COLO829 (cell line): Measurements from ENCODE around the gene OR1F1.

Experiments used
- DNase-seq: peaks from one replicate; pipeline ENCODE4 v3.0.0; 2012; ENCODE audit warnings: low spot score

The OR1F1 gene

GRCh38 chr16:3249020-3249419 lies 61.0 kb downstream of the OR1F1 start:
- DNase-seq, result no peak

DNA sequence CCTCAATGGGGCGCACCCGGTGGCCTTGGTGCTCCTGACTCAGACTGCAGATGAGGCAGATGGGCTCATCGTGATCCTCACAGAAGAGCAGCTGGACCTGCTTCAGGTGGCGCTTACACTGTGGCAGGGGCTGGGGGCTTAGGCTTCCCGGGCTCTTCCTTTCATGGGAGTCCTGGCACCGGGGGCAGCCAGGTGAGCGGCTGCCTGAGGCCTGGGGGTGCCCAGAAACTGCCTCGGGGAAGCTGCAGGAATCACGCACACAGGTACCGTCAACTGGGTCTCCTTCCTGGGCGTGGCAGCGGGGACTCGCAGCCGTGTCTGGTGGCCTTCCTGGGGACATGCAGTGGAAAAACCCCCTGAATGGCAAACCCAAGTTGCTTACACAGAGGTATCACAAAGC lies 61.4 kb downstream of the OR1F1 start:
- no peak for DNase-seq

- no peak for DNase-seq
Measured at GRCh38 chr16:3252967-3253366, 65.0 kb downstream of the OR1F1 start.

GRCh38 chr16:3254309-3254708 lies 66.3 kb downstream of the OR1F1 start:
- DNase-seq, result no peak
